PC-9 (cell line): ENCODE results near the gene BTK. TPM values are rescaled to one million over a fixed set of nuclear protein-coding genes. Genes with fewer than 3 reads are reported as not detected.
A peak's percentile ranks its signal among the peaks of the same experiment; 100 is the strongest.

Experiments used
- BruUV-seq: library from RNA; stranded (reverse); fragments of 400-500 nt; replicated peaks from 2 replicates; lab custom pipeline; 2021; lab: Mats Ljungman, UMichigan
- CTCF ChIA-PET: fragments of 300-600 bp; sonication (Branson Sonifier 250); formaldehyde crosslinking; loops from one replicate; lab custom pipeline; 2022; ENCODE audit warnings: antibody characterized with exemption; lab: Charles Lee
- POLR2A ChIA-PET: fragments of 300-600 bp; sonication (Branson Sonifier 250); formaldehyde crosslinking; loops from one replicate; lab custom pipeline; 2022; ENCODE audit warnings: antibody characterized with exemption; ENCODE audit not compliant: unreplicated experiment; lab: Charles Lee
- DNase-seq, 2 experiments: peaks; one replicate each; pipeline versions ENCODE4 v3.0.0 to v3.0.0-alpha.2; 2015 to 2022; ENCODE audit warnings: mixed read lengths in 1 of 2
- H2AFZ ChIP-seq: fragments of 200-600 bp; sonication (generic); 2 replicates; pipeline ENCODE4 v1.8.1; 2017; ENCODE audit warnings: antibody characterized with exemption
- H3F3A ChIP-seq: fragments of 200-600 bp; sonication (generic); 2 replicates; pipeline ENCODE4 v1.8.1; 2017; ENCODE audit warnings: antibody characterized with exemption, mild to moderate bottlenecking, low read depth; ENCODE audit not compliant: insufficient read depth
- H3K27ac ChIP-seq: fragments of 200-600 bp; sonication (generic); 2 replicates; pipeline ENCODE4 v1.6.1; 2016; ENCODE audit warnings: mixed run types
- H3K27me3 ChIP-seq: fragments of 200-600 bp; sonication (generic); 2 replicates; pipeline ENCODE4 v1.6.1; 2016; ENCODE audit warnings: low read depth, mixed run types; ENCODE audit not compliant: insufficient read depth
- H3K36me3 ChIP-seq: fragments of 200-600 bp; sonication (generic); 2 replicates; pipeline ENCODE4 v1.6.1; 2016; ENCODE audit warnings: low read depth, mixed run types
- H3K4me1 ChIP-seq: fragments of 200-600 bp; sonication (generic); replicated peaks from 2 replicates; pipeline ENCODE4 v1.6.1; 2016; ENCODE audit warnings: mixed run types; ENCODE audit not compliant: insufficient read depth
- H3K4me2 ChIP-seq: fragments of 200-600 bp; sonication (generic); 2 replicates; pipeline ENCODE4 v1.6.1; 2017; ENCODE audit warnings: mixed run types
- H3K4me3 ChIP-seq: fragments of 200-600 bp; sonication (generic); 2 replicates; pipeline ENCODE4 v1.6.1; 2016; ENCODE audit warnings: mixed run types
- H3K79me2 ChIP-seq: fragments of 200-600 bp; sonication (generic); 2 replicates; pipeline ENCODE4 v1.6.1; 2017; ENCODE audit warnings: low read depth, mixed run types
- H3K9me2 ChIP-seq: fragments of 200-600 bp; sonication (generic); 2 replicates; pipeline ENCODE4 v1.8.1; 2017; ENCODE audit warnings: mild to moderate bottlenecking; ENCODE audit not compliant: insufficient read depth
- H3K9me3 ChIP-seq: fragments of 200-600 bp; sonication (generic); 2 replicates; pipeline ENCODE4 v1.8.1; 2016; ENCODE audit warnings: low read depth; ENCODE audit not compliant: insufficient read depth
- H4K20me1 ChIP-seq: fragments of 200-600 bp; sonication (generic); 2 replicates; pipeline ENCODE4 v1.8.1; 2017; ENCODE audit not compliant: insufficient read depth
- EZH2 ChIP-seq: fragments of 200-600 bp; sonication (generic); IDR thresholded peaks from 2 replicates; pipeline ENCODE4 v1.8.0; 2017; ENCODE audit warnings: antibody characterized with exemption, low read depth
- intact Hi-C: fragments of 100-400 bp; cut with micrococcal nuclease; formaldehyde crosslinking; loops from one replicate; pipeline ENCODE4 v1.10.0; 2022; ENCODE audit not compliant: unreplicated experiment
- total RNA-seq: library from RNA; stranded (reverse); gene quantifications from 2 replicates; pipeline ENCODE4 v1.2.3, GENCODE V29; 2021
- TF ChIP-seq, protein P1 (sequence below): fragments of 200-600 bp; sonication (generic); conservative IDR thresholded peaks from 2 replicates; pipeline ENCODE4 v1.6.1; 2017; ENCODE audit warnings: mixed run types, antibody characterized with exemption, mild to moderate bottlenecking, moderate library complexity

The BTK gene
- total RNA-seq, 1 experiment from 2014 or later, result not detected

GRCh38 chrX:101427954-101428353 lies 42.0 kb upstream of the BTK start:
- no peaks in the 10 kb centered on the region for H3K9me2 ChIP-seq
- intact Hi-C loops, result no loop called here
- H3K79me2 ChIP-seq, result no peaks in the 10 kb centered on the region
- H4K20me1 ChIP-seq, result no peaks in the 10 kb centered on the region
- H3K4me1 ChIP-seq, result no peaks in the 10 kb centered on the region
- ChIA-PET CTCF (no interaction called here), POLR2A (no interaction called here)
- H3K27me3 ChIP-seq, result no peaks in the 10 kb centered on the region
- H2AFZ ChIP-seq, result no peak overlapping the region
- H3K4me2 ChIP-seq, result no peak overlapping the region
- no TSS peak for BruUV-seq
- H3K4me3 ChIP-seq, result no peak overlapping the region
- no peak for DNase-seq
- TF ChIP-seq EZH2, result no peak
- TF ChIP-seq, protein P1, sequence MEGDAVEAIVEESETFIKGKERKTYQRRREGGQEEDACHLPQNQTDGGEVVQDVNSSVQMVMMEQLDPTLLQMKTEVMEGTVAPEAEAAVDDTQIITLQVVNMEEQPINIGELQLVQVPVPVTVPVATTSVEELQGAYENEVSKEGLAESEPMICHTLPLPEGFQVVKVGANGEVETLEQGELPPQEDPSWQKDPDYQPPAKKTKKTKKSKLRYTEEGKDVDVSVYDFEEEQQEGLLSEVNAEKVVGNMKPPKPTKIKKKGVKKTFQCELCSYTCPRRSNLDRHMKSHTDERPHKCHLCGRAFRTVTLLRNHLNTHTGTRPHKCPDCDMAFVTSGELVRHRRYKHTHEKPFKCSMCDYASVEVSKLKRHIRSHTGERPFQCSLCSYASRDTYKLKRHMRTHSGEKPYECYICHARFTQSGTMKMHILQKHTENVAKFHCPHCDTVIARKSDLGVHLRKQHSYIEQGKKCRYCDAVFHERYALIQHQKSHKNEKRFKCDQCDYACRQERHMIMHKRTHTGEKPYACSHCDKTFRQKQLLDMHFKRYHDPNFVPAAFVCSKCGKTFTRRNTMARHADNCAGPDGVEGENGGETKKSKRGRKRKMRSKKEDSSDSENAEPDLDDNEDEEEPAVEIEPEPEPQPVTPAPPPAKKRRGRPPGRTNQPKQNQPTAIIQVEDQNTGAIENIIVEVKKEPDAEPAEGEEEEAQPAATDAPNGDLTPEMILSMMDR, result no peak
- no peak overlapping the region for H3K27ac ChIP-seq
- no peaks in the 10 kb centered on the region for H3F3A ChIP-seq
- no peaks in the 10 kb centered on the region for H3K36me3 ChIP-seq
- H3K9me3 ChIP-seq, result no peaks in the 10 kb centered on the region

- Histone ChIP-seq H3F3A (no peaks in the 10 kb centered on the region; the same call in 1 of the 2 replicates), H3K9me2 (no peaks in the 10 kb centered on the region), H3K4me2 (no peak overlapping the region), H3K36me3 (no peaks in the 10 kb centered on the region), H3K27me3 (no peaks in the 10 kb centered on the region), H3K79me2 (no peaks in the 10 kb centered on the region), H3K4me1 (0 out of 2 replicates have a peak, but pooled peaks cover 5% of the 10 kb centered on the region), H3K27ac (no peak overlapping the region), H3K9me3 (no peaks in the 10 kb centered on the region), H4K20me1 (no peaks in the 10 kb centered on the region), H3K4me3 (no peak overlapping the region), H2AFZ (no peak overlapping the region)
- intact Hi-C loops, result loop anchor here (5.0 to 10.0 kb wide), 2 partner anchors 178 to 665 kb away; no protein-coding TSS in a partner anchor
- TF ChIP-seq, protein P1, result no peak
- TF ChIP-seq EZH2, result no peak
- ChIA-PET CTCF (no interaction called here), POLR2A (no interaction called here)
- DNase-seq, result no peak
- BruUV-seq, result TSS peak; percentile 33
These were observed 33.5 kb upstream of the BTK start for GRCh38 chrX:101419489-101419888.

DNA sequence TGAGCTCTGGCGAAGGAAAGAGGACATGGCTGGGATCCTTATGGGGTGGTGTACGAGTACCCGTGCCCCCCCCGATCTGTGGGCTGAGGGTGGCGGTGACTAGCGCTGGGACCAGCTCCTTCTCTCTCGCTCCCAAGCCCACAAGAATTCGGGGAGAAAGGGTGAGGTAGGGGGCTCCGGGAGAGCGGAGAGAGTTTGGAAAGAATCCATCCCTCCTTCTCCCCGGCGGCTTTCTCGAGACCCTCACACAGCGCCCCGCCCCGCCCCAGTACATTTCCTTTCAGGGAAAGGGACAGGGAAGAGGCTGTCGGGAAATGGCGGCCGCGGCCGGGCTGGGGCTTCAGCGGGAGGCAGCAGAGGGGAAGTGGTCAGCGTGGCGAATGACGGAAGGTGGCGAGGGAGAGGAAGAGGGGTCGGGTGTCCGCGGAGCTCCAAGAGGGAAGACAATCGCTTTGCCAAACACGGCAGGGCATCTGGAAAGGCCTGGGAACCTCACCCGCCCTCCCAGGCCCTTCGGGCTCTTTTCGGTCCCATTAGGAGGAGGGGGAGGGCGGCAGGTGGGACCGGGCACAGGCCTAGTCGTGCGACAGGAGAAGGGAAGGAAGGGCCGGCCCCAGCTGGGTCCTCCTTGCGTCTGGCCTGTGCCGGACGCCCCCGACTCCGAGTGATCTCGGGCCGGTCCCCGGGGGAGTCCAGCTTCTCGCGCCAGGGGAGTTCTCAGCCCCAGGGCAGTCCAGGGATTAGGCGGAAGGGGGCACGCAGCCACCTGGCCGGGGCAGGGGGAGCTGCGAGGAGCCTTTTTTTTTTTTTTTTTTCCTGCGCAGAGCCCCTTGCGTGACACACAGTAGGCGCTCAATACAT lies 32.2 kb upstream of the BTK start:
- Histone ChIP-seq H3K4me3 (peak overlapping the region; percentile 59; the same call in 1 of the 2 replicates), H3K9me3 (no peaks in the 10 kb centered on the region), H3K4me2 (peak overlapping the region; percentile 74), H3K36me3 (no peaks in the 10 kb centered on the region), H3K4me1 (0 out of 2 replicates have a peak, but pooled peaks cover 5% of the 10 kb centered on the region), H4K20me1 (no peaks in the 10 kb centered on the region), H3K27me3 (no peaks in the 10 kb centered on the region), H3K27ac (0 out of 2 replicates have a peak overlapping the region, but pooled peaks have one; percentile 37), H3F3A (peaks cover 5% of the 10 kb centered on the region), H3K9me2 (no peaks in the 10 kb centered on the region), H2AFZ (peak overlapping the region; percentile 89), H3K79me2 (no peaks in the 10 kb centered on the region)
- ChIA-PET POLR2A (interaction anchor here (0.6 kb wide), 1 partner anchor 9 kb away, joined by 8 read pairs; no protein-coding TSS in a partner anchor), CTCF (interaction anchor here (0.6 to 1.1 kb wide), 6 partner anchors 27 to 1921 kb away, joined by 3 to 9 read pairs (median 5); partner anchors contain the start of gene RPL36A)
- BruUV-seq, result TSS peak; percentile 87
- peak in 1 of 2 experiments; percentile 39 for DNase-seq
- intact Hi-C loops, result loop anchor here (5.0 to 10.0 kb wide), 2 partner anchors 179 to 667 kb away; no protein-coding TSS in a partner anchor
- TF ChIP-seq EZH2, result no peak
- TF ChIP-seq, protein P1, result no peak
